ENCODE results near the gene MAPK6. TPM values are rescaled to one million over a fixed set of nuclear protein-coding genes. Genes with fewer than 3 reads are reported as not detected.
A peak's percentile ranks its signal among the peaks of the same experiment; 100 is the strongest.

The MAPK6 gene
- polyA plus RNA-seq, 1 donor (not counting 4 experiments of a cell fraction or from before 2014, with no cell fraction given): 103 TPM

- Histone ChIP-seq H3K4me2 (ENCODE audit: control insufficient read depth, extremely low read depth, insufficient read depth, low read depth, low read length) (peak overlapping the region; percentile 19), H3K9me3 (ENCODE audit: control insufficient read depth, low read depth, low read length) (no peaks in the 10 kb centered on the region), H3K27me3 (ENCODE audit: control insufficient read depth, extremely low read depth, insufficient read depth, low read length) (no peaks in the 10 kb centered on the region), H3K9ac (ENCODE audit: control insufficient read depth, extremely low read depth, insufficient read depth, low read length) (no peak overlapping the region), H2AFZ (ENCODE audit: control insufficient read depth, low read length) (peak overlapping the region; percentile 23), H3K79me2 (ENCODE audit: control insufficient read depth, insufficient read depth, low read length) (no peaks in the 10 kb centered on the region), H3K27ac (ENCODE audit: control insufficient read depth, insufficient read depth, low read length) (no peak overlapping the region), H3K36me3 (ENCODE audit: control insufficient read depth in 2 of 2, extremely low read depth in 1 of 2, insufficient read depth in 2 of 2, low read length in 2 of 2) (no peaks in the 10 kb centered on the region), H3K4me3 (ENCODE audit: control insufficient read depth in 2 of 3, extremely low read depth in 1 of 3, insufficient read depth in 2 of 3, low read depth in 1 of 3, low read length in 3 of 3) (no peak overlapping the region), H3K4me1 (ENCODE audit: control insufficient read depth, extremely low read depth, insufficient read depth, low read length) (peaks cover 29% of the 10 kb centered on the region), H4K20me1 (ENCODE audit: control insufficient read depth, extremely low read depth, insufficient read depth, low read length) (no peaks in the 10 kb centered on the region), H3K9me1 (ENCODE audit: control insufficient read depth, extremely low read depth, insufficient read depth, low read length) (no peaks in the 10 kb centered on the region)
- no peak for TF ChIP-seq EZH2 (IDR thresholded peaks at IDR 0.05; ENCODE audit: low read length)
- dilution Hi-C loops (cut with MboI; ENCODE audit: extremely low pct_ligation_motif_present, low sequenced_read_pairs): no loop called here
- DNase-seq (ENCODE audit: low read depth, low spot score): no peak
- FAIRE-seq: peak; percentile 81
Measured at GRCh38 chr15:52100807-52101442, 81.9 kb downstream of the MAPK6 start.

GRCh38 chr15:52101542-52102323, 82.7 kb downstream of the MAPK6 start:
- TF ChIP-seq CTCF (optimal IDR thresholded peaks at IDR 0.05 in 1 of 3, IDR thresholded peaks at IDR 0.05 in 1 of 3, conservative IDR thresholded peaks at IDR 0.05 in 1 of 3; ENCODE audit: extremely low read depth in 1 of 3, insufficient read depth in 2 of 3, low read length in 3 of 3): no peak
- no peak for TF ChIP-seq EZH2 (IDR thresholded peaks at IDR 0.05; ENCODE audit: low read length)
- no peaks in the 10 kb centered on the region for H3K9me1 ChIP-seq (ENCODE audit: control insufficient read depth, extremely low read depth, insufficient read depth, low read length)
- no peak for FAIRE-seq
- H3K9ac ChIP-seq (ENCODE audit: control insufficient read depth, extremely low read depth, insufficient read depth, low read length): no peak overlapping the region
- DNase-seq (ENCODE audit: low read depth, low spot score): no peak
- H3K36me3 ChIP-seq (ENCODE audit: control insufficient read depth in 2 of 2, extremely low read depth in 1 of 2, insufficient read depth in 2 of 2, low read length in 2 of 2): no peaks in the 10 kb centered on the region
- no peaks in the 10 kb centered on the region for H3K79me2 ChIP-seq (ENCODE audit: control insufficient read depth, insufficient read depth, low read length)
- no peak overlapping the region for H3K4me3 ChIP-seq (ENCODE audit: control insufficient read depth in 2 of 3, extremely low read depth in 1 of 3, insufficient read depth in 2 of 3, low read depth in 1 of 3, low read length in 3 of 3)
- H4K20me1 ChIP-seq (ENCODE audit: control insufficient read depth, extremely low read depth, insufficient read depth, low read length): no peaks in the 10 kb centered on the region
- dilution Hi-C loops (cut with MboI; ENCODE audit: extremely low pct_ligation_motif_present, low sequenced_read_pairs): no loop called here
- no peaks in the 10 kb centered on the region for H3K9me3 ChIP-seq (ENCODE audit: control insufficient read depth, low read depth, low read length)
- H3K4me2 ChIP-seq (ENCODE audit: control insufficient read depth, extremely low read depth, insufficient read depth, low read depth, low read length): no peak overlapping the region
- no peaks in the 10 kb centered on the region for H3K27me3 ChIP-seq (ENCODE audit: control insufficient read depth, extremely low read depth, insufficient read depth, low read length)
- H2AFZ ChIP-seq (ENCODE audit: control insufficient read depth, low read length): no peak overlapping the region
- H3K4me1 ChIP-seq (ENCODE audit: control insufficient read depth, extremely low read depth, insufficient read depth, low read length): peaks cover 29% of the 10 kb centered on the region
- no peak overlapping the region for H3K27ac ChIP-seq (ENCODE audit: control insufficient read depth, insufficient read depth, low read length)
